CD4-positive, alpha-beta T cell treated with Interleukin-17A for 4 hours (primary cell): ENCODE measurements around the gene FOXA3.

Experiments
- DNase-seq: peaks from one replicate; pipeline ENCODE4 v3.0.0-alpha.2; 2020; ENCODE audit warnings: mixed read lengths

The FOXA3 gene

GRCh38 chr19:45863840-45864628, at the start of gene FOXA3:
TSS of gene FOXA3 (plus strand) at chr19:45864326. CDS start at chr19:45864457, 131 bp downstream.
- peak; percentile 69 for DNase-seq

- DNase-seq = no peak
Observed at GRCh38 chr19:45814851-45815480, 49.2 kb upstream of the FOXA3 start, which contains the start of gene RSPH6A. TSS of gene RSPH6A (minus strand) at chr19:45815308. CDS start at chr19:45815176, 132 bp downstream.

- DNase-seq = peak; percentile 26
Observed at GRCh38 chr19:45815481-45816216, 48.5 kb upstream of the FOXA3 start.

- DNase-seq = no peak
Observed at GRCh38 chr19:45816236-45817009, 47.7 kb upstream of the FOXA3 start.

GRCh38 chr19:45817010-45817724, 47.0 kb upstream of the FOXA3 start:
- peak; percentile 97 for DNase-seq

GRCh38 chr19:45817725-45818301, 46.3 kb upstream of the FOXA3 start:
- no peak for DNase-seq

GRCh38 chr19:45819769-45820168, 44.4 kb upstream of the FOXA3 start:
- DNase-seq = no peak

- no peak for DNase-seq
Observed at GRCh38 chr19:45820413-45821102, 43.6 kb upstream of the FOXA3 start.

- DNase-seq = no peak
Observed at GRCh38 chr19:45821103-45821521, 43.0 kb upstream of the FOXA3 start.

- no peak for DNase-seq
Observed at GRCh38 chr19:45821570-45821969, 42.6 kb upstream of the FOXA3 start.

GRCh38 chr19:45822716-45823115, 41.4 kb upstream of the FOXA3 start:
- DNase-seq = no peak

GRCh38 chr19:45823182-45823581, 40.9 kb upstream of the FOXA3 start:
- no peak for DNase-seq

GRCh38 chr19:45824041-45824471, 40.1 kb upstream of the FOXA3 start:
- DNase-seq = no peak

- no peak for DNase-seq
Observed at GRCh38 chr19:45824531-45825262, 39.4 kb upstream of the FOXA3 start.

- no peak for DNase-seq
Observed at GRCh38 chr19:45825263-45825605, 38.9 kb upstream of the FOXA3 start.

- no peak for DNase-seq
Observed at GRCh38 chr19:45825917-45826893, 37.9 kb upstream of the FOXA3 start.

GRCh38 chr19:45826934-45827333, 37.2 kb upstream of the FOXA3 start:
- DNase-seq = no peak

GRCh38 chr19:45827459-45828093, 36.5 kb upstream of the FOXA3 start:
- DNase-seq = no peak

- no peak for DNase-seq
Observed at GRCh38 chr19:45828523-45828922, 35.6 kb upstream of the FOXA3 start.
